ENCODE measurements around the gene PDGFD. TPM values are rescaled to one million over a fixed set of nuclear protein-coding genes. Genes with fewer than 3 reads are reported as not detected.

The PDGFD gene
- total and polyA plus RNA-seq, 12 donors, result 6.0 to 17.5 (median 10.7) TPM

- WGBS, 2 donors, result 73 to 82% methylated on average over 3 of the region's 3 CpGs
- DNase-seq, result no peak
- no peaks in the 10 kb centered on the region for H3K36me3 ChIP-seq
- ATAC-seq, result no peak
- H3K27ac ChIP-seq, result no peak overlapping the region
- H3K4me3 ChIP-seq, result no peak overlapping the region
- H3K4me1 ChIP-seq, result peaks cover 0 to 40% (median 8%) of the 10 kb centered on the region in 9 donors
- TF ChIP-seq CTCF (IDR thresholded peaks at IDR 0.05), result no peak
- intact Hi-C loops (cut with DNase I), result no loop called here
- no peaks in the 10 kb centered on the region for H3K9me3 ChIP-seq
- no peaks in the 10 kb centered on the region for H3K27me3 ChIP-seq
Measured at GRCh38 chr11:103904324-103904667, 259.7 kb downstream of the PDGFD start.

GRCh38 chr11:103903621-103904323 lies 260.2 kb downstream of the PDGFD start:
- ATAC-seq (no peak), DNase-seq (no peak)
- Histone ChIP-seq H3K36me3 (no peaks in the 10 kb centered on the region), H3K4me3 (no peak overlapping the region), H3K27ac (no peak overlapping the region), H3K4me1 (peaks cover 0 to 39% (median 8%) of the 10 kb centered on the region in 9 donors), H3K27me3 (no peaks in the 10 kb centered on the region), H3K9me3 (no peaks in the 10 kb centered on the region)
- 70% methylated on average over 2 of the region's 2 CpGs for WGBS, 2 donors
- TF ChIP-seq CTCF (IDR thresholded peaks at IDR 0.05), result no peak
- intact Hi-C loops (cut with DNase I), result no loop called here

- intact Hi-C loops (cut with DNase I), result no loop called here
- no peak for TF ChIP-seq CTCF (IDR thresholded peaks at IDR 0.05)
- ATAC-seq, result no peak
- no peak overlapping the region for H3K27ac ChIP-seq
- no peaks in the 10 kb centered on the region for H3K9me3 ChIP-seq
- DNase-seq, result no peak
- H3K4me1 ChIP-seq, result peaks cover 0 to 31% (median 8%) of the 10 kb centered on the region in 9 donors
- H3K4me3 ChIP-seq, result no peak overlapping the region
- no peaks in the 10 kb centered on the region for H3K27me3 ChIP-seq
- no peaks in the 10 kb centered on the region for H3K36me3 ChIP-seq
- WGBS, 2 donors, result 84 to 95% methylated on average over 1 of the region's 1 CpG
Measured at GRCh38 chr11:103902994-103903393, 261.0 kb downstream of the PDGFD start.

GRCh38 chr11:103901656-103902055 lies 262.3 kb downstream of the PDGFD start:
- intact Hi-C loops (cut with DNase I), result no loop called here

More at GRCh38 chr11:103901656-103902055, 262.3 kb downstream of the PDGFD start:
- H3K9me3 ChIP-seq, result no peaks in the 10 kb centered on the region
- no peaks in the 10 kb centered on the region for H3K36me3 ChIP-seq
- peaks cover 0 to 29% (median 0%) of the 10 kb centered on the region in 9 donors for H3K4me1 ChIP-seq
- H3K27me3 ChIP-seq, result no peaks in the 10 kb centered on the region
- ATAC-seq, result no peak
- no peak for TF ChIP-seq CTCF (IDR thresholded peaks at IDR 0.05)
- DNase-seq, result no peak
- H3K27ac ChIP-seq, result no peak overlapping the region
- WGBS, 2 donors, result 54 to 63% methylated on average over 1 of the region's 1 CpG
- no peak overlapping the region for H3K4me3 ChIP-seq

Measured in heart right ventricle (tissue), 16 donors.